DMS153 (cell line): Measurements from ENCODE around the gene RHEBL1.

Experiments
- DNase-seq: peaks from one replicate; lab custom pipeline; 2025; lab: John Stamatoyannopoulos, UW

Gene RHEBL1

GRCh38 chr12:49054524-49054923 lies 15.3 kb downstream of the RHEBL1 start:
- no peak for DNase-seq

- no peak for DNase-seq
Measured at GRCh38 chr12:49054096-49054495, 15.7 kb downstream of the RHEBL1 start.

GRCh38 chr12:49052451-49053208 lies 17.1 kb downstream of the RHEBL1 start:
- no peak for DNase-seq

GRCh38 chr12:49051777-49052438 lies 17.9 kb downstream of the RHEBL1 start:
- DNase-seq = no peak

GRCh38 chr12:49051373-49051764 lies 18.4 kb downstream of the RHEBL1 start:
- no peak for DNase-seq

GRCh38 chr12:49050507-49051372 lies 19.0 kb downstream of the RHEBL1 start:
- no peak for DNase-seq

GRCh38 chr12:49049566-49050224 lies 20.1 kb downstream of the RHEBL1 start:
- no peak for DNase-seq

GRCh38 chr12:49048953-49049352 lies 20.8 kb downstream of the RHEBL1 start:
- no peak for DNase-seq

- no peak for DNase-seq
Measured at GRCh38 chr12:49046129-49046895, 23.5 kb downstream of the RHEBL1 start.

GRCh38 chr12:49044660-49045059 lies 25.1 kb downstream of the RHEBL1 start:
- no peak for DNase-seq

- peak; percentile 1 for DNase-seq
Measured at GRCh38 chr12:49043856-49044258, 25.9 kb downstream of the RHEBL1 start.

GRCh38 chr12:49043241-49043640 lies 26.5 kb downstream of the RHEBL1 start:
- DNase-seq = no peak

- no peak for DNase-seq
Measured at GRCh38 chr12:49041881-49042484, 27.8 kb downstream of the RHEBL1 start.

- DNase-seq = no peak
Measured at GRCh38 chr12:49041036-49041880, 28.5 kb downstream of the RHEBL1 start.

GRCh38 chr12:49040364-49040855 lies 29.4 kb downstream of the RHEBL1 start:
- no peak for DNase-seq

GRCh38 chr12:49039421-49040363 lies 30.1 kb downstream of the RHEBL1 start:
- no peak for DNase-seq

- DNase-seq = no peak
Measured at GRCh38 chr12:49038291-49038955, 31.4 kb downstream of the RHEBL1 start.

- DNase-seq = no peak
Measured at GRCh38 chr12:49037947-49038237, 31.9 kb downstream of the RHEBL1 start.
